Measurements from ENCODE around the gene RBM27.

- peak; percentile 29 to 67 for TF ChIP-seq POLR2A (IDR thresholded peaks at IDR 0.05)
- peak in 1 of 5 experiments; percentile 40 for TF ChIP-seq CTCF (IDR thresholded peaks at IDR 0.05)
- TF ChIP-seq EP300 (IDR thresholded peaks at IDR 0.05) = peak; percentile 72 to 83
Observed at GRCh38 chr5:146203011-146203871, at the start of gene RBM27.
